AG04449 (cell line): Measurements from ENCODE around the gene CTNNA2.

Experiments
- CTCF ChIA-PET: fragments of 350-600 bp; formaldehyde crosslinking; extraction: SDS; loops from one replicate; lab custom pipeline; 2021; ENCODE audit warnings: antibody characterized with exemption; lab: Yijun Ruan, JAX
- POLR2A ChIA-PET: fragments of 400-600, 350-600 bp; formaldehyde crosslinking; extraction: SDS; loops from one replicate; lab custom pipeline; 2020; ENCODE audit warnings: antibody characterized with exemption, inconsistent platforms; lab: Yijun Ruan, JAX
- DNase-seq: peaks from one replicate; pipeline ENCODE4 v3.0.0-alpha.2; 2010; ENCODE audit warnings: low read depth, low spot score
- H3K4me3 ChIP-seq: 2 replicates; pipeline ENCODE4 v1.5.1; 2011; ENCODE audit warnings: low read depth, mild to moderate bottlenecking, control low read depth, low read length
- CTCF ChIP-seq: IDR thresholded peaks from one replicate; pipeline ENCODE4 v1.5.1; 2011; ENCODE audit warnings: mild to moderate bottlenecking, moderate library complexity, low read length, control low read depth, inconsistent platforms; ENCODE audit not compliant: insufficient read depth; ENCODE audit errors: missing control alignments

The CTNNA2 gene

GRCh38 chr2:79916285-79916684 is 403.4 kb downstream of the CTNNA2 start:
- no peak for DNase-seq
- no peak for TF ChIP-seq CTCF
- ChIA-PET POLR2A (no interaction called here), CTCF (no interaction called here)
- H3K4me3 ChIP-seq, result no peak overlapping the region

- DNase-seq, result no peak
- no peak overlapping the region for H3K4me3 ChIP-seq
- TF ChIP-seq CTCF, result no peak
- ChIA-PET CTCF (interaction anchor here (1.2 to 1.4 kb wide), 2 partner anchors 13 to 14 kb away, joined by 3 to 4 read pairs; no protein-coding TSS in a partner anchor), POLR2A (no interaction called here)
Measured at GRCh38 chr2:79920512-79921076, 407.7 kb downstream of the CTNNA2 start.

GRCh38 chr2:79929624-79930023 is 416.8 kb downstream of the CTNNA2 start:
- ChIA-PET CTCF (interaction anchor here (0.9 kb wide), 1 partner anchor 309 kb away, joined by 3 read pairs; no protein-coding TSS in a partner anchor), POLR2A (no interaction called here)
- DNase-seq, result no peak
- H3K4me3 ChIP-seq, result no peak overlapping the region
- no peak for TF ChIP-seq CTCF

- CTCF ChIA-PET, result interaction anchor here (1.1 kb wide), 1 partner anchor 15 kb away, joined by 4 read pairs; no protein-coding TSS in a partner anchor
- no peak for TF ChIP-seq CTCF
- H3K4me3 ChIP-seq, result no peak overlapping the region
- POLR2A ChIA-PET, result no interaction called here
- no peak for DNase-seq
Measured at GRCh38 chr2:79935046-79935732, 422.3 kb downstream of the CTNNA2 start.

GRCh38 chr2:79935771-79936657 is 423.2 kb downstream of the CTNNA2 start:
- ChIA-PET POLR2A (no interaction called here), CTCF (interaction anchor here (0.8 to 1.6 kb wide), 8 partner anchors 10 to 563 kb away, joined by 3 to 5 read pairs (median 3); no protein-coding TSS in a partner anchor)
- DNase-seq, result peak; percentile 34
- TF ChIP-seq CTCF, result peak; percentile 78
- no peak overlapping the region; the same call in 1 of the 2 replicates for H3K4me3 ChIP-seq
